Measurements from ENCODE around the gene NEMP1. TPM values are rescaled to one million over a fixed set of nuclear protein-coding genes. Genes with fewer than 3 reads are reported as not detected.

Gene NEMP1
- total RNA-seq, 1 donor = 25.0 TPM

DNA sequence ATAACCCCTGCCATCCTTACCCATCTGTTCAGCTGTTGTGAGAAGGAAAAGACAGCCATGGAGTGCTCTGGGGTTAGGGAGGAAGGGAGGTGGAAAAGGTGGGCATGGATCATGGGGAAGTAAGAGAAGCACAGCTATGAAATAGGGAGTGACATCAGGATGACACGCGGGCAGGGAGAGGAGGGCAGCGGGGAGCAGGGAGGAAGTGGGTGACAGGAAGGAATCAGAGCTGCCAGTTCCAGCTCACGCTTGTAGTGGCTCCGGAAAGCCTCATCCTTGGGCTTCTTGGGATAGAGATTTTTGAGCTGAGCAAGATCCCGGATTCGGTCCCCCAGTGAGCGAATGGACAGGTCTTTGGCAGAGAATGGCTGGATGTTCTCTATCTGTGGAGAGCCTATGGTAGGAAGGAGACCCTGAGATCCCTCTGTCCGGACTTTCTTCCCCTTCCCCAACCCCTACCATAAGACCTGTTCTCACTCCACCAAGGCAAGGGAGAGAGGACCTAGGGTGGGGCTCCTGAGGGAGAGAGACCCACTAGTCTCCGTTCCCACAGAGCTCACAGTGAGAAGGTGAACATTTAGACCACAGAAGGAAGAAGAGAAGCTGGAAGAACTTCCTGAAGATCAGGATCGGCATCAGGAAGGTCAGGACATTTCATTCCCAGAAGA, 20.6 kb upstream of the NEMP1 start:
- DNase-seq (ENCODE audit: low read depth) = no peak
- no peak overlapping the region for H3K4me3 ChIP-seq (ENCODE audit: low read depth, low read length)
- no peak for TF ChIP-seq CTCF (IDR thresholded peaks at IDR 0.05; ENCODE audit: insufficient read depth, low read length)

DNA sequence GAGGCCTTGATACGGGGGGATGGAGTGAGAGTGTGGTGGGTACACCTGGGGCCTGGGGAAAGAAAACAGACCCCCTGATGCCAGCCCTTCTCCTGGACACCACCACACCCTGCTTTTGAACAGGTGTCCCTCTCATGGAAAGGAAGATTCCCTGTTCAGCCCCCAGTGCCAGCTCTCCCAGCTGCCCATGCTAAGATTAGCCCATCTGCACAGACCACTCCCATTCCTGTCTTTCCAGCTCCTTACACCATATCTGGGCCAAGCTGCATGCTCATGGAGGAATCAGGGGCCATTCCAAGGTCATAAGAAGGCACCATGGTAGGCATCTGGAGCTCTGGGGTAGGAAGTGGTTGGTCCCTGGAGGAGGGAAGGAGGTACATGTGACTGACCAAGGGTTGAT, 20.0 kb upstream of the NEMP1 start:
- TF ChIP-seq CTCF (IDR thresholded peaks at IDR 0.05; ENCODE audit: insufficient read depth, low read length) = no peak
- no peak overlapping the region for H3K4me3 ChIP-seq (ENCODE audit: low read depth, low read length)
- no peak for DNase-seq (ENCODE audit: low read depth)

GRCh38 chr12:57097554-57097835, 18.9 kb upstream of the NEMP1 start:
- H3K4me3 ChIP-seq (ENCODE audit: low read depth, low read length) = no peak overlapping the region
- TF ChIP-seq CTCF (IDR thresholded peaks at IDR 0.05; ENCODE audit: insufficient read depth, low read length) = no peak
- no peak for DNase-seq (ENCODE audit: low read depth)

DNA sequence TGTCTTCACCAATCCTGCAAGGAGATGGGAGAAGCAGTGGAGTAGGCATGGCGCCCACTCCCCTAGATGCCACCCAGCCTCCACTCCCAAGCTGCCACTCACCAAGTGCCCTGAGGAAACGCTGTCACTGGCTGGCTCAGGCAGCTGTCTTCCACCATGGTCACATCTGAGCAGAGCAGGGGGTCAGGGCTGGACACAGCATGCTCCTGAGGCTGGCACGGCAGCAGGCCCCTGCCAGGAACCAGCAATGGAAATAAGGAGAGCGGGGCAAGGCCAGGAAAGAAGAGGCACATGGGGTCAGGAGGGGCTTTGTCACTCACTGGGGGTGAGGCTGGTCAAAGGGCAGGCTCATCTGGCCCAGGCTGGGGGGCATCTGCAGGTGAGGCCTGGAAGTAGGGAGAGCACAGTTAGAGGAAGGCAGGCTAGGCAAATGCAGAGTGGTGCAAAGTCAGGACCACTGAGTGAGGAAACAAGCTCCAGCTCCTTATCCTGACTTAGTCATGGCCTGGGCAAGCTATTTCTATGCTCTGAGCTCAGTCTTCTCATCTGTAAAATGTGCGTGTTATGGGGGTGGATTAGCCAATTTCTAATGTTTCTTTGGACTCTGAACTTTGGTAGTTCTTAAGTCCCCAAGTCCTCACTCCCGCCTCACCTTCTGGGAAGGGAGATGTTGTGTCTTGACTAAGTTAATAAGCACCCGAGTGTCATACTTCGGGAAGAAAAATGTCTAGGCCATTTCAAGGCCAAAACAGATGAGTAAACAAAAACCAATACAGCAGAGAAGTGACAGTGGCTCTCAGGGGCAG, 18.4 kb upstream of the NEMP1 start:
- DNase-seq (ENCODE audit: low read depth) = no peak
- TF ChIP-seq CTCF (IDR thresholded peaks at IDR 0.05; ENCODE audit: insufficient read depth, low read length) = no peak
- no peak overlapping the region for H3K4me3 ChIP-seq (ENCODE audit: low read depth, low read length)

DNA sequence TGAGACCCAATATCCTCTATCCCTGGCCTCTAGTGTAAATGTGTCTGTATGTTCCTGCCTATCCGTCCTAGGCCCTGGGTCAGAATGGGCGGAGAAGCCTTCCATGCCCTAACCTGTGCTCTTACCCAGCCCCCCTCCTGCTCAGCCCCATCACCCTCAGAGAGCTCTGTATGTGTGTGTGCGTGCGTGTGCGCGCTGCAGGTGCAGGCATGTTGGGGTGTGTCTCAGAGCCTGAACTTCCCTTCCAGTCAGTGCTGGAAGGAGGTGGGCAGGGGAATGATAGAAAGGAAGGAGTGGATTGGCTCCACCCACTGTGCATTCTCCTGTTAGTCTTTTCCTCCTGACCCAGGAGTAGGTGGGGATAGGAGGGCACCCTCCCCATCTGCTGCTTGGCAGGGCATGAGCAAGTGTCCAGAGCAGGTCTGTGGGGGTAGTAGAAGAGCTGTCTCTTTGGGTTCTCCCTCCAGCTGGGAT, 17.5 kb upstream of the NEMP1 start:
- no peak for TF ChIP-seq CTCF (IDR thresholded peaks at IDR 0.05; ENCODE audit: insufficient read depth, low read length)

GRCh38 chr12:57095440-57095839, 16.8 kb upstream of the NEMP1 start:
- no peak for TF ChIP-seq CTCF (IDR thresholded peaks at IDR 0.05; ENCODE audit: insufficient read depth, low read length)
- no peak overlapping the region for H3K4me3 ChIP-seq (ENCODE audit: low read depth, low read length)
- DNase-seq (ENCODE audit: low read depth) = no peak

More for the DNA sequence above, 17.5 kb upstream of the NEMP1 start:
- no peak overlapping the region for H3K4me3 ChIP-seq (ENCODE audit: low read depth, low read length)
- no peak for DNase-seq (ENCODE audit: low read depth)

Measured in fibroblast of the aortic adventitia (primary cell).